PC-3 (cell line): ENCODE measurements around the gene EBF4. TPM values are rescaled to one million over a fixed set of nuclear protein-coding genes. Genes with fewer than 3 reads are reported as not detected.
"Not testable (repeated sequence)": the region's sequence is repeated elsewhere in the genome, so short reads cannot be mapped to it uniquely, and the experiment has no call there.

Source experiments
- ATAC-seq: fragments of 200-7000 bp; cut with Tn5 transposase; 2 replicates; pipeline ENCODE4 v1.9.1; 2020; ENCODE audit warnings: mild to moderate bottlenecking, moderate library complexity
- BruUV-seq: library from RNA; stranded (reverse); fragments of 400-500 nt; replicated peaks from 2 replicates; lab custom pipeline; 2021; lab: Mats Ljungman, UMichigan
- CTCF ChIA-PET: fragments of 300-600 bp; sonication (Branson Sonifier 250); formaldehyde crosslinking; loops from one replicate; lab custom pipeline; 2022; ENCODE audit warnings: antibody characterized with exemption; lab: Charles Lee
- POLR2A ChIA-PET: fragments of 300-600 bp; sonication (Branson Sonifier 250); formaldehyde crosslinking; loops from one replicate; lab custom pipeline; 2022; ENCODE audit warnings: antibody characterized with exemption; ENCODE audit not compliant: unreplicated experiment; lab: Charles Lee
- DNase-seq: peaks from one replicate; pipeline ENCODE4 v3.0.0-alpha.2; 2015
- H2AFZ ChIP-seq: fragments of 300-600 bp; sonication (generic); 2 replicates; pipeline ENCODE4 v1.6.0; 2016; ENCODE audit warnings: antibody characterized with exemption, low read length
- H3F3A ChIP-seq: fragments of 300-600 bp; sonication (generic); one replicate; pipeline ENCODE4 v1.6.0; 2017; ENCODE audit warnings: antibody characterized with exemption, low read length, control low read depth, mild to moderate bottlenecking; ENCODE audit not compliant: unreplicated experiment
- H3K27ac ChIP-seq: fragments of 300-600 bp; sonication (generic); 2 replicates; pipeline ENCODE4 v1.5.1; 2016; ENCODE audit warnings: mild to moderate bottlenecking, low read length
- H3K27me3 ChIP-seq: fragments of 300-600 bp; sonication (generic); 2 replicates; pipeline ENCODE4 v1.6.1; 2016; ENCODE audit warnings: low read length, mixed read lengths
- H3K36me3 ChIP-seq: fragments of 300-600 bp; sonication (generic); 2 replicates; pipeline ENCODE4 v1.6.1; 2016; ENCODE audit warnings: low read depth, mixed run types, low read length, mixed read lengths
- H3K4me1 ChIP-seq: fragments of 300-600 bp; sonication (generic); 2 replicates; pipeline ENCODE4 v1.5.1; 2016; ENCODE audit warnings: low read length; ENCODE audit not compliant: insufficient read depth
- H3K4me2 ChIP-seq: fragments of 300-600 bp; sonication (generic); 2 replicates; pipeline ENCODE4 v1.6.0; 2016; ENCODE audit warnings: low read length
- H3K4me3 ChIP-seq: fragments of 300-600 bp; sonication (generic); 2 replicates; pipeline ENCODE4 v1.5.1; 2016; ENCODE audit warnings: mild to moderate bottlenecking, low read length, mixed read lengths
- H3K79me2 ChIP-seq: fragments of 300-600 bp; sonication (generic); 2 replicates; pipeline ENCODE4 v1.6.1; 2017; ENCODE audit warnings: low read length, mixed read lengths
- H3K9ac ChIP-seq: fragments of 300-600 bp; sonication (generic); 2 replicates; pipeline ENCODE4 v1.6.0; 2016; ENCODE audit warnings: mild to moderate bottlenecking, low read length
- H3K9me2 ChIP-seq: fragments of 300-600 bp; sonication (generic); replicated peaks from 2 replicates; pipeline ENCODE4 v1.6.1; 2016; ENCODE audit warnings: mixed run types, low read length, mixed read lengths
- H3K9me3 ChIP-seq: fragments of 300-600 bp; sonication (generic); 2 replicates; pipeline ENCODE4 v1.6.1; 2016; ENCODE audit warnings: low read length, mixed read lengths
- H4K20me1 ChIP-seq: fragments of 300-600 bp; sonication (generic); 2 replicates; pipeline ENCODE4 v1.6.1; 2016; ENCODE audit warnings: low read length, mixed read lengths
- EZH2 ChIP-seq: fragments of 300-600 bp; sonication (generic); IDR thresholded peaks from one replicate; pipeline ENCODE4 v1.6.1; 2017; ENCODE audit warnings: antibody characterized with exemption, mild to moderate bottlenecking, low read length; ENCODE audit not compliant: unreplicated experiment
- EZH2phosphoT487 ChIP-seq: fragments of 300-600 bp; sonication (generic); IDR thresholded peaks from 2 replicates; pipeline ENCODE4 v1.6.1; 2018; ENCODE audit warnings: mild to moderate bottlenecking, antibody characterized with exemption, low read length, borderline replicate concordance
- intact Hi-C: fragments of 100-400 bp; cut with micrococcal nuclease; formaldehyde crosslinking; loops from 2 replicates; pipeline ENCODE4 v1.9.0; 2023
- total RNA-seq: library from RNA; depleted of rRNA; stranded (reverse); fragments of >200 nt; gene quantifications from 2 replicates; pipeline ENCODE4 v1.2.3, GENCODE V29; 2014
- TF ChIP-seq, protein P1 (sequence below): fragments of 300-600 bp; sonication (generic); conservative IDR thresholded peaks from 2 replicates; pipeline ENCODE4 v1.5.1; 2017; ENCODE audit warnings: antibody characterized with exemption, low read depth, mild to moderate bottlenecking, low read length

Gene EBF4
- total RNA-seq, 1 experiment from 2014 or later: 1.8 TPM

DNA sequence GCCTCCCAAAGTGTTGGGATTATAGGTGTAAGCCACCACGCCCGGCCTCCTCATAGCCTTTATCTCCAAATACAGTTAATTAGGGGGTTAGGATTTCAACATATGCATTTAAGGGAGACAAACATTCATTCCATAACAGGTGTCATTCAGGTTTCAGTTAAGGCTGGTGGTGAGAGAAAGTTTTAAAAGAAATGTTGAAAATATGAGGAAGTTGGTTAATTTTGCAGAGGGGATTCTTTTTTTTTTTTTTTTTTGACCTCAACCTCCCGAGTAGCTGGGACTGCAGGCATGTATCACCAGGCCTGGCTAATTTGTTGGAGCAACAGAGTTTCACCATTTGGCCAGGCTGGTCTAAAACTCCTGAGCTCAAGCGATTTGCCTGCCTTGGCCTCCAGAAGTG is 12.5 kb upstream of the EBF4 start:
- H3F3A ChIP-seq: no peaks in the 10 kb centered on the region
- no peak for TF ChIP-seq EZH2phosphoT487
- TF ChIP-seq, protein P1, sequence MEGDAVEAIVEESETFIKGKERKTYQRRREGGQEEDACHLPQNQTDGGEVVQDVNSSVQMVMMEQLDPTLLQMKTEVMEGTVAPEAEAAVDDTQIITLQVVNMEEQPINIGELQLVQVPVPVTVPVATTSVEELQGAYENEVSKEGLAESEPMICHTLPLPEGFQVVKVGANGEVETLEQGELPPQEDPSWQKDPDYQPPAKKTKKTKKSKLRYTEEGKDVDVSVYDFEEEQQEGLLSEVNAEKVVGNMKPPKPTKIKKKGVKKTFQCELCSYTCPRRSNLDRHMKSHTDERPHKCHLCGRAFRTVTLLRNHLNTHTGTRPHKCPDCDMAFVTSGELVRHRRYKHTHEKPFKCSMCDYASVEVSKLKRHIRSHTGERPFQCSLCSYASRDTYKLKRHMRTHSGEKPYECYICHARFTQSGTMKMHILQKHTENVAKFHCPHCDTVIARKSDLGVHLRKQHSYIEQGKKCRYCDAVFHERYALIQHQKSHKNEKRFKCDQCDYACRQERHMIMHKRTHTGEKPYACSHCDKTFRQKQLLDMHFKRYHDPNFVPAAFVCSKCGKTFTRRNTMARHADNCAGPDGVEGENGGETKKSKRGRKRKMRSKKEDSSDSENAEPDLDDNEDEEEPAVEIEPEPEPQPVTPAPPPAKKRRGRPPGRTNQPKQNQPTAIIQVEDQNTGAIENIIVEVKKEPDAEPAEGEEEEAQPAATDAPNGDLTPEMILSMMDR: no peak
- no peak for TF ChIP-seq EZH2
- intact Hi-C loops: no loop called here
- no peaks in the 10 kb centered on the region for H3K79me2 ChIP-seq
- H3K4me1 ChIP-seq: no peaks in the 10 kb centered on the region
- H3K4me3 ChIP-seq: no peak overlapping the region
- no peaks in the 10 kb centered on the region for H3K36me3 ChIP-seq
- CTCF ChIA-PET: no interaction called here
- DNase-seq (no peak), ATAC-seq (no peak)
- H3K9me3 ChIP-seq: no peaks in the 10 kb centered on the region
- H2AFZ ChIP-seq: no peak overlapping the region
- no peak overlapping the region for H3K27ac ChIP-seq
- no peaks in the 10 kb centered on the region for H3K9me2 ChIP-seq
- peaks cover 20% of the 10 kb centered on the region for H3K27me3 ChIP-seq
- no peak overlapping the region for H3K4me2 ChIP-seq
- no TSS peak for BruUV-seq
- H3K9ac ChIP-seq: no peak overlapping the region
- no peaks in the 10 kb centered on the region for H4K20me1 ChIP-seq
- POLR2A ChIA-PET: no interaction called here

- H3K4me1 ChIP-seq, H3K36me3 ChIP-seq, DNase-seq, H3K9me2 ChIP-seq, BruUV-seq, H3K9ac ChIP-seq, H2AFZ ChIP-seq, CTCF ChIA-PET, H3F3A ChIP-seq, H4K20me1 ChIP-seq, H3K4me2 ChIP-seq, H3K27ac ChIP-seq, H3K4me3 ChIP-seq, H3K9me3 ChIP-seq, intact Hi-C loops, ATAC-seq, H3K79me2 ChIP-seq, POLR2A ChIA-PET: not testable (repeated sequence)
- H3K27me3 ChIP-seq: peaks cover 23% of the 10 kb centered on the region
Measured at GRCh38 chr20:2682040-2682439, 10.5 kb upstream of the EBF4 start.

DNA sequence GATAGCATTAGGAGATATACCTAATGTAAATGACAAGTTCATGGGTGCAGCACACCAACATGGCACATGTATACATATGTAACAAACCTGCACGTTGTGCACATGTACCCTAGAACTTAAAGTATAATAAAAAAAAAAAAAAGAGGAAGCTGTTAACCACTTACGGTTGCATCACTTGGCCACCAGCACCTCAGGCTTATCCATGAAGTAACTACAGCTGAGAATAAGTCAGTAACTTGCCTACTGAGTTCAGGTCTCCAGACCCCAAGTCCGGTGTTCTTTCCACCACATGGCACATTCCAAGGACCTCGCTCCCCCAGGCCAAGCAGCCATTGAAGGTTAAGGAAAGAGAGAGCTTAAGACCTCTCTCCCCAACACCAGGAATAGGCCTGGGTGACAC is 7.8 kb upstream of the EBF4 start:
- CTCF ChIA-PET: not testable (repeated sequence)

DNA sequence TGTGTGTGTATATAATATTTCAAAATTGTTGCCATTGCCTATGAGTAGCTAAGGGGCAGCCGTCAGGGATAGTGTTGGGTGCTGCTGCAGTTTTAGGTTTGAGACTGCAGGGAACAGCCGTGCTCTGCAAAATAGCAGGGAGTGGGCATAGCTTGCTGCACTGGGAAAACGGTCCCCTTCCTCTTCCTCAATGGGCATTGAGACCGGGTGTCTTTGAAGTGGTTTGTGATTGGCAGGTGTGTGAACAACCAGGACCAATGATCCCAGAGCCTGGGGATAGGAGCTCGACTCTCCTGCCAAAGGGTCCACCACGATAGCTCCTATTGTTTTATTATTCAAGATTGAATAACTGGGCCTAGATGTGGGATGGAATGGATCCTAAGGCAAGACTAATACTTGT is 5.1 kb upstream of the EBF4 start:
- no peaks in the 10 kb centered on the region for H3K9me3 ChIP-seq
- no peak for ATAC-seq
- TF ChIP-seq EZH2: no peak
- TF ChIP-seq, protein P1: no peak
- no peak for TF ChIP-seq EZH2phosphoT487
- H3K27ac ChIP-seq: no peak overlapping the region
- H3K4me1 ChIP-seq: peaks cover 3% of the 10 kb centered on the region; the same call in 1 of the 2 replicates
- H3K36me3 ChIP-seq: no peaks in the 10 kb centered on the region
- ChIA-PET POLR2A (no interaction called here), CTCF (interaction anchor here (0.7 kb wide), 1 partner anchor 164 kb away, joined by 8 read pairs; no protein-coding TSS in a partner anchor)
- intact Hi-C loops: no loop called here
- H3F3A ChIP-seq: no peaks in the 10 kb centered on the region
- H4K20me1 ChIP-seq: no peaks in the 10 kb centered on the region
- no peak overlapping the region for H3K4me3 ChIP-seq
- H2AFZ ChIP-seq: no peak overlapping the region
- DNase-seq: no peak
- no peaks in the 10 kb centered on the region for H3K9me2 ChIP-seq
- peaks cover 23% of the 10 kb centered on the region for H3K27me3 ChIP-seq
- H3K4me2 ChIP-seq: no peak overlapping the region
- H3K9ac ChIP-seq: no peak overlapping the region
- no peaks in the 10 kb centered on the region for H3K79me2 ChIP-seq
- no TSS peak for BruUV-seq

More for the DNA sequence above, 7.8 kb upstream of the EBF4 start:
- H3K27me3 ChIP-seq: peaks cover 23% of the 10 kb centered on the region
- POLR2A ChIA-PET: interaction anchor here (0.5 kb wide), 1 partner anchor 496 kb away, joined by 9 read pairs; no protein-coding TSS in a partner anchor
- H3K9ac ChIP-seq, DNase-seq, H3K4me2 ChIP-seq, H3F3A ChIP-seq, H3K4me1 ChIP-seq, H3K4me3 ChIP-seq, ATAC-seq, H3K9me3 ChIP-seq, H2AFZ ChIP-seq, H3K36me3 ChIP-seq, H3K9me2 ChIP-seq, BruUV-seq, H3K27ac ChIP-seq, H4K20me1 ChIP-seq, H3K79me2 ChIP-seq, intact Hi-C loops: not testable (repeated sequence)
